Endothelial cell of hepatic sinusoid (primary cell): ENCODE results near the gene DNAI1.
"Not testable (repeated sequence)": the region's sequence is repeated elsewhere in the genome, so short reads cannot be mapped to it uniquely, and the experiment has no call there.

ENCODE experiments used
- in situ Hi-C: cut with HindIII; loops from 2 replicates; pipeline ENCODE4 v1.10.0; 2017; ENCODE audit warnings: low sequenced_read_pairs

DNAI1 gene

GRCh38 chr9:34526026-34526425 is 67.4 kb downstream of the DNAI1 start:
- in situ Hi-C loops = no loop called here

GRCh38 chr9:34532041-34532440 is 73.4 kb downstream of the DNAI1 start:
- in situ Hi-C loops = not testable (repeated sequence)

GRCh38 chr9:34536685-34537084 is 78.1 kb downstream of the DNAI1 start:
- in situ Hi-C loops = no loop called here

DNA sequence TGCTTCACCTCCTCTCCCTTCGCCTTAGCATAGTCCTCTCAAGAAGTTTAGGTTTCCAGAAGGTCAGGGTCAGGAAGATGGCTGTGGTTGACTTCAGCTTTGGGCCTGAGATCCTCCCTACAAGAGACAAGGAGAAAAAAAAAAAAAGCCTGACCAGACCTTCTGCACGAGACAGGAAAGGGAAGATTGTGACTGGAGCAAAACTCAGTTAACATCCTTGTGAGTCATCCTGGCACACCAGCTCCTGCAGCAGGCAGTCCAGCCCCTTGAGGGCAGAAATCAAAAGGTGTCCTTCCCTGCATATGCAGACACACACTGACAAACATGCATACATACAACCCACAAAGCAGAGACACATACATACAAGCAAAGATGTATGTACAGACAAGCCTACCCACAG is 82.2 kb downstream of the DNAI1 start:
- in situ Hi-C loops = no loop called here

DNA sequence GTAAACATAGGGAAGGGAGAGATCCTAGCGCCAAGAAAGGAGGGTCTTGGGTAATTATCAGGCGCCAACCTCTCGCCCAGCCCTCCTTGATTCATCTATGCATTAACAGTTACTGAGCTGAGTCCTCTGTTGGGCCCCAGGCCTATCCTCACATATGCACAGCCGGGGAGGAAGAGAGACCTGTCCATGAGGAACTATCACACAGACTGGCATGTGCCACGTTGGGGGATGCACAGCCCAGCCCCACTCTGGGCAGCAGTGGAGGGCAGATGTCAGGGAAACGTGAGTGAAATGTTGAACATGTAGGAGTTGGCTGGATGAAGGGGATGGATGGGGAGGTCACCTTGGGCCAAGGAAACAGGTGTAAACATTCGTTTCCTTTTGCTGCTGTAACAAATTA is 82.9 kb downstream of the DNAI1 start:
- in situ Hi-C loops = no loop called here

- in situ Hi-C loops = no loop called here
Measured at GRCh38 chr9:34544035-34544434, 85.4 kb downstream of the DNAI1 start.

GRCh38 chr9:34545497-34545896 is 86.9 kb downstream of the DNAI1 start:
- in situ Hi-C loops = no loop called here

DNA sequence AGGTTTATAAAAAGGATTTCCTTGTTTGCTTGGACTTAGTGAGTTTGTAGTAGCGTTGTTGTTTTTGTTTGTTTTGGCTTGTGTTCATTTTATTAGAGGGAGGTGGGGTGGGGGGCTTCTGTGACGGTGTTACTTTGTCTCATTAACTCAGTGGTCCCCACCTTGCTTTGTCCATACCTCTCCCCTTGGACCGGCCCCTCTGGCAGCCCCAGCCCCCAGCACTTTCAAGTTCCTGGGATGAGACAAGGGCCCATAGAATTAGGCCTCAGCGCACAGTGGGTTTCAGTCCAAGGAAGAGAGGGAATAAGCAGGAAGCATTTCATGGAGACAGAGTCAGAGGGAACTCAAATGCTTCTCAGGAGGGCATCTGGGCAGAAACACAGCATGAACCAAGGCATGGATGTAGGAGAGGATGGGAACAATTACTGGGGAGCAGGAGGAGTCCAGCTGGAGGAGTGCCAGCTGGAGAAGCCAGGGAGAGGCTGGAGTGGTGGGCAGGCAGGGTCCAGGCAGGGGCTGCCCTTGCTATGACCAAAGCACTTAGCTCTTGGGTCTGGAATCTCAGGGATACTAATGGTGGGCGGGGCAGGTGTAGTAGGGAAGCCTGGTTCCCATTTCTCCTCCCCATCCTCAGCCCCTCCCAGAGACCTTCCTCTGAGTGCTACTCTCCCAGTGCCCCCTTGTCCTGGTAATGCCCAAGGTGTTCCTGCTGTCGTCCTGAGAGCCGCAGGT is 87.7 kb downstream of the DNAI1 start:
- in situ Hi-C loops = no loop called here

DNA sequence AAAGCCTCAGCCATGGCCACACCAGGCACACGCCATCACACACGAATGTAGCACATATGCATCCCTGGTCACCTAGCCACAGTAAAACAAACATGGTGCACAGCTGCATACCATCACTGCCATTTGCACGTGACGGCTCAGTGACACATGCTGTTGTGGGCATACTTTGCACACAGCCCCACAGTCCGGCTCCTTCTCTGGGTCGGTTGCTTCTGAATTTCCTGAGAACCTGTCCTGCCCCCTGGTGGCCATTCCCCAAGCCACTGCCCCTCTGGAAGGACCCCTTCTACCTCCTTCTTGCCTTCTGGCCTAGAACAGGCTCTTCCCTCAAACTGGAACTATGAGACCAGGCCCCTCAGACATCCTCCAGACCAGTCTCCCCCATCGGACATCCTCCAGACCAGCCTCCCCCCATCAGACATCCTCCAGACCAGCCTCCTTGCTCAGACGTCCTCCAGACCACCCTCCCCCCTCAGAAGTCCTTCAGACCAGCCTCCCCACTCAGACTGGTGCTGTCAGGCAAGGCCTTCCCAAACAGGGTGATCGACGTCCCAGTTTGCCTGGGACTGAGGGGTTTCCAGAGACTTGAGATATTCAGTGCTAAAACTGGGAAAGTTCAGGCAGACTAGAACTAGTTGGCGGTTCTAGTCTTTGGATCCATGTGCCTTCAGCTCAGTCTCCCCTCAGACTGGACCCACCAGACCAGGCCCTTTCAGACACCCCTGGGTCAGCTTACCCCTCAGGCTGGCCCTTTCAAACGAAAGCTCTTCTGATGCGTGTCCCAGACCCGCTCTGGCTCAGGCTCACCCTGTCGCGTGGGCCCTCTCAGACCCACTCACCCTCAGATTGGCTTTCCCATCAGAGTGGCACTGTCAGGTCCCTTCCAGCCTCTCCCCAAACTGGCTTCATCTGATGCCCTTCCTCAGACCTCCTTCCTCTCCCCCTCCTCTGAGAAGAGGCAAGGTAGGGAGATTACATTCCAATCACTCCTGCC is 88.5 kb downstream of the DNAI1 start:
- in situ Hi-C loops = no loop called here

DNA sequence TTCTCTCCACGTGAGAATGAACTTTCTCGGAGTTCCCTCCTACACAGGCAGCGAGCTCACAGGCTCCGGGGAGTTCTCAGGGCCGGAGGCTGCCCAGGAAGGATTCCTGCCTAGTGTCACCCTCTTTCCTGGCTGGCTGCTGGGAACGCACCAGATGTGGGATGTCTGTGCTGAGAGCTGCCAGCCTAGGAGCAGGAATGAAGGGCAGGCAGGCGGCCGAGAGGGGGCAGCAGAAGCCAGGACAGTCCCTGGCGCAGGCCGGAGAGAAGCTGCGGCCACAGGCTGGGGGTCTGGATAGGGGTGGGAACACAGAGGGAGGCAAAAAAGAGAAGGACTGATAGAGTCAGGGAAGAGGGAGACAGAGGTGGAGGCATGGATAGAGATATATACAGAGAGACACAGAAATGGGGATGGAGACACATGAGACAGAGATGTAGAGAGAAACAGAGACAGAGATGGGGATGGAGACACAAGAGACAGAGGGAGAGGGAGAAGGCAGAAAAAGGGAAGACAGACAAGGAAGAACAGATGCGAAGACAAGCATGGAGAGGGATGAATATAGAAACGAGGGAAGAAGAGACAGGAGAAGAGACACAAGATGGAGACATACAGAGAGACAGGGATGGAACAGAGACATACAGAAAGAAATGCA is 89.5 kb downstream of the DNAI1 start:
- in situ Hi-C loops = no loop called here

GRCh38 chr9:34549407-34549732 is 90.8 kb downstream of the DNAI1 start:
- in situ Hi-C loops = no loop called here

DNA sequence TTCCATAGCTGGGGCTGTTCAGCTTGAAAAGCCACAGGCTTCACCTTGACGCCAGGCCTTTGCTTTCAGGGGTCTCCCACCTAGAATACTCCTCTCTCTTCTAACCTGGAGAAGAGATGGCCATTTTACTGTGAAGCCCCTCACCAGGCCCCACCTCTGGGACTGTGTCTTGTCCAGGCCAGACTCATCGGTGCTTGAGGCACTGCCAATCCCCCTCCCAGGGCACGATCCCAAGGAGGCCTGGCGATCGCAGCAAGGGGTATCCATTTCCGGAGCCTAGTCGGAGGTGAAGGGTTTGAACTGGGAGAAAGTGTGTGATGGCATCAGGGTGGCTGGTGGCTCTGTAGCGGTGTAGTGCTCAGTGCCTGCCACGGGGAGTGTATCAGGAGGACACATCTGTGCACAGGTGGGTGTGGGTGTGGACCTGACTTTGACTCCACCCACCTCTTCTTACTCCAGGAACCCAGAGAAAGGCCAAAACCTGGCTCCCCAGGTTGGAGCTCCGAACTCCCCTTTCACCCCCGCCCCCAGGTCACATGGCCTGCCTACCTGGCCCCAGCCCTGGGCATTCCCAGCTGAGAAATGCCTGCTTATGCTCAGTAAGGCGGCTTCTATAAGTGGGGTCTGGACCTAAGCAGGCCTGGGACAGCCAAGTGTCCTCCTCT is 91.5 kb downstream of the DNAI1 start:
- in situ Hi-C loops = no loop called here

GRCh38 chr9:34550681-34551270 is 92.2 kb downstream of the DNAI1 start:
- in situ Hi-C loops = no loop called here

GRCh38 chr9:34551751-34552605 is 93.4 kb downstream of the DNAI1 start:
- in situ Hi-C loops = no loop called here

GRCh38 chr9:34552606-34552981 is 94.0 kb downstream of the DNAI1 start:
- in situ Hi-C loops = no loop called here

GRCh38 chr9:34552986-34553385 is 94.4 kb downstream of the DNAI1 start:
- in situ Hi-C loops = no loop called here

GRCh38 chr9:34553511-34554021 is 95.0 kb downstream of the DNAI1 start:
- in situ Hi-C loops = no loop called here

DNA sequence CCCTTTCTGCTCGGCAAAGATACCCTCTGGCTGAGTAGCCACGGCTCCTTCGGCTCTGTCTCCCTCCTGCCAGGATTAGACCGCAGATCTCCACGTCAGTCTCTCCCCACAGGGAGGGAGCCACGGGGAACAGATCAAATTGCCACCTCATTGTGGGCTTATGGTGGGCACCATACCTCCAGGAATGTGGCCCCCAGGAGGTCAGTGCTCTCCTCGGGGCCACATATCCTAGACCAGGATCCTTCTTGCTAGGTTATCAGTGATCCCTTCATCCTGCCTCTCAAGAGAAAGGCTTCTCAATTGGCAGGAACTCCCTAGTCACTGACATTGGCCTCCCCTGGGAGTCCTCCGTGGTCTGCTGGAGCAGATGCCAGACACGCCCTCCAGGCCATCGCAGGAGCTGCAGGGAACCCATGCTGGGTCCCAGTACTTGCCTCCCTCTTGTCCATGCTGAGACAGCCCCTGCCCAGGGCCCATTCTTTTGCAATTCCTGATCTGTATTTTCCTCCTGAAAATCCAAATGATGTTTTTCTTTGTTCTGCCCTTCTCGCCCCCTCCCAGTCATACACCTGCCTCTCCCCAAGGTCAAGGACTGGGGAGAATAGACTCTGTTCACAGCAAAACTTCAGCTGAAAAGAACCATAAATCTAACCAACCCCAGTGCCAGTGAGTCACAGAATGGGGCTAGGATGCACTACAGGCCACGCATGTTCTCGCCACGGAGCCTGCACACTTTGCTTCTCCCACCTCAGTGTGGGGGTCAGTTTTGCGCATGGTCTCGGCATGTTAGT is 95.8 kb downstream of the DNAI1 start:
- in situ Hi-C loops = no loop called here

- in situ Hi-C loops = no loop called here
Measured at GRCh38 chr9:34555002-34555348, 96.4 kb downstream of the DNAI1 start.
